D341Med (cell line): ENCODE data around the gene SIRT7.

Experiments used
- DNase-seq: peaks from one replicate; pipeline ENCODE4 v3.0.0; 2012; ENCODE audit warnings: low spot score

The SIRT7 gene, protein sequence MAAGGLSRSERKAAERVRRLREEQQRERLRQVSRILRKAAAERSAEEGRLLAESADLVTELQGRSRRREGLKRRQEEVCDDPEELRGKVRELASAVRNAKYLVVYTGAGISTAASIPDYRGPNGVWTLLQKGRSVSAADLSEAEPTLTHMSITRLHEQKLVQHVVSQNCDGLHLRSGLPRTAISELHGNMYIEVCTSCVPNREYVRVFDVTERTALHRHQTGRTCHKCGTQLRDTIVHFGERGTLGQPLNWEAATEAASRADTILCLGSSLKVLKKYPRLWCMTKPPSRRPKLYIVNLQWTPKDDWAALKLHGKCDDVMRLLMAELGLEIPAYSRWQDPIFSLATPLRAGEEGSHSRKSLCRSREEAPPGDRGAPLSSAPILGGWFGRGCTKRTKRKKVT

DNA sequence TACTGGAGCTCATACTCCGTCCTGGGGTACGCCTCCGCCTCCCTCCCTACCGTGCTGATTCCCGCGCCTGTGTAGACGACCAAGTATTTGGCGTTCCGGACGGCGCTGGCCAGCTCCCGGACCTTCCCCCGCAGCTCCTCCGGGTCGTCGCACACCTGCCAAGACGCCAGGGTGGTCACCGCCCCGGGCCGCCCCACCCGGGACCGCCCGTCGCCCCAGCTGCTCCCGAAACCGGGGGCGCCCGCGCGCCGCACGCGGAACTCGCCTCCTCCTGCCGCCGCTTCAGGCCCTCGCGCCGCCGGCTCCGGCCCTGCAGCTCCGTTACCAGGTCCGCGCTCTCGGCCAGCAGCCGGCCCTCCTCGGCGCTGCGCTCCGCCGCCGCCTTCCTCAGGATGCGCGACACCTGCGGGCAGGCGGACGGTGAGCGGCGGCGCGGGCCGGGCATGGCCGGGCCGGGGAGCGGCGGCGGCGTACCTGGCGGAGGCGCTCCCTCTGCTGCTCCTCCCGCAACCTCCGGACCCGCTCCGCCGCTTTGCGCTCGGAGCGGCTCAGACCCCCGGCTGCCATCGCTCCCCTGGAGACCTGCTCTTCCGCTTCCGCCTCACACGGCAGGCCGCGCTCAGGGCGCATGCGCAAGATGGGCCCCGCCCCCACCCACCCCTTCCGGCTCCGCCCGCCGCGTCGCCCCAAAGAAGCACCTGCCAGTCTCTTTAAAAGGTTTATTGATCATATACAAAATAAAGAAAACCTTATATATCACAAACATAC, at the start of gene SIRT7:
SIRT7 (minus strand) TSS at position 612 of the 768 bp plus-strand sequence; CDS start at position 567, 45 bp downstream.
- DNase-seq: peak; percentile 100

DNA sequence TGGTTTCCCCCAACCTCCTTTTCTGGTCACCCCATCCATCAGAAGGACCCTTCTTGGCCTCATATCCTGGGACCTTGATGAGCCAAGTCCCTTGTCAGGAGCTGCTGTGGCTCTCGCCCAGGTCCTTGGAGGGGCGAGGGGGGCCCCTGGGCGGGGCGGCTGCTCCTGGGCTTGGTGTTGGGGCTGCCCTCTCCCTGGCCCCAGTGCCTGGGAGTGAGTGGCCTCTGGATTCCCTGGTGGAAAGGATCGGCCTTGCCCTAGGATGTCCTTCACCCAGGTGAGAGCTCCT, 49.2 kb upstream of the SIRT7 start:
- no peak for DNase-seq

DNA sequence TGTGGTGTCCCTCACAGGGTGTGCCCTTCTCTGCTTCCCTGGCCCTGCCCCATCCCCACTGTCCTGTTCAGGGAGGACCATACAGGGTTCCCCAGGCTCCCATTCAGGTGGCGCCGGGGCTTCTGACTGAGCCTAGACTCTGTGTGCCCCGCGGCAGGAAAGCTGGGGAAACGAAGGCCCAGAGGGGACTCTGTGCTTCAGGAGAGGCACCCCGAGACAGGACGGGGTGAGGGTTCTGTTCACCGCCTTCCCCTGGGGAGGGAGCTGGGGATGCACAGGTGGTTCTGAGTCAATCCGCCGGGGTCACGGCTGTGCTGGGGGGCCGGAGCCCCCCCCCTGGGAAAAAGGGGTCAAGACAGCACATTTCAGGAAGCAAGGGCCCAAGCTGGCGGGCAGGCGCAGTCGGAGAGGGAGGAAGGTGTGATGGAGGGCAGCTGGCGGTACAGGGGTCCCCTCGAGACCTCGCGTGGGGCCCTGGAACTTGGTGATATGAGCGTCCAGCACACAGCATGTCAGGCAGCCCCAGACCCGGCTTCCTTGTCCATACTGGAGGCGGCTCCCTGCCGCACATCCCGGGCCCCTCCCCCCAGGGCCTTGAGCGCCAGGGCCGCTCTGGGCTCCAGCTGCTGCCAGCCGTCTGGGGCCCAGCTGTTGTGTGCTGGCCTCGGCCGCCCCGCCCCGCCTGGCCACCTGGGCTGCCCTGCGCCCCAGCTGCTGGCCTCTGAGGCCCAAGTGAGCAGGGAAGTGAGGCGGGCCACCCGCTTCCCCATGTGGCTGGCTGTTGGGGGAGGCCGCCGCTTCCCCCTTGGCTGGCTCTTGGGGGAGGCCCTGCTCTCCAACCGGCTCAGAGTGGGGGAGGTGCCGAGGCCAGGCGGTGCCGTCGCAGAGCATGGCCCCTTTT, 48.6 kb upstream of the SIRT7 start:
- no peak for DNase-seq

DNA sequence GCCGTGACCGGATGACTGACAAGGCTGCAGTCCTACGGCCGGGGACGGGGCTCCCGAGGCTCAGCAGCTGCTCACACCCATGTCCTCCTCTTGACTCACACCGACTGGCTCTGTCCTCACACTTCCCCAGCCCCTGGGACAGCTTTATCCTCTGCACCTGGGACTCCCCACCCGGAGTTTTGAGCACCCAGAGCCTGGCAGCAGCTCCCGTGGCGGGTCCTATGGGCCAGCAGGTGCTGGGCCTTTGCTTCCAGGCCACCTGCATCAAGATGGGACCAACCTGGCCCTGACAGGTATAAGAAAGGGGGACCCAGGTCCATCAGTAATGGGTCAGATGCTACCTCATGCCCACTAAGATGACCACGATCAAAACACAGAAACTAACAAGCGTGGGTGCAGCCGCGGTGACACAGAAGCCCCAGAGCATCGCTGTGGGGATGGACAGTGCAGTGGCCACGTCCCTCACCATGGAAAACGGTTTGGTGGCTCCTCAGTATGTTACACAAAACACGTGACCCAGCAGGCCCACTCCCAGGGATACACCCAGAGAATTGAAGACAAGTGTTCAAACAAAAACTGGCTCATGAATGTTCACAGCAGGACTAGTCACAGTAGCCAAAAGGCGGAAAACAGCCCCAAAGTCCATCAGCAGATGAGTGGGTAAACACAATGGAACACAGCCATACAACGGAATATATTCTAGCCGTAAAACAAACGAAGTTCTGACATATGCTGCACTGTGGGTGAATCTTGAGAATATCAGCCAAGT, 46.3 kb upstream of the SIRT7 start:
- DNase-seq: no peak

DNA sequence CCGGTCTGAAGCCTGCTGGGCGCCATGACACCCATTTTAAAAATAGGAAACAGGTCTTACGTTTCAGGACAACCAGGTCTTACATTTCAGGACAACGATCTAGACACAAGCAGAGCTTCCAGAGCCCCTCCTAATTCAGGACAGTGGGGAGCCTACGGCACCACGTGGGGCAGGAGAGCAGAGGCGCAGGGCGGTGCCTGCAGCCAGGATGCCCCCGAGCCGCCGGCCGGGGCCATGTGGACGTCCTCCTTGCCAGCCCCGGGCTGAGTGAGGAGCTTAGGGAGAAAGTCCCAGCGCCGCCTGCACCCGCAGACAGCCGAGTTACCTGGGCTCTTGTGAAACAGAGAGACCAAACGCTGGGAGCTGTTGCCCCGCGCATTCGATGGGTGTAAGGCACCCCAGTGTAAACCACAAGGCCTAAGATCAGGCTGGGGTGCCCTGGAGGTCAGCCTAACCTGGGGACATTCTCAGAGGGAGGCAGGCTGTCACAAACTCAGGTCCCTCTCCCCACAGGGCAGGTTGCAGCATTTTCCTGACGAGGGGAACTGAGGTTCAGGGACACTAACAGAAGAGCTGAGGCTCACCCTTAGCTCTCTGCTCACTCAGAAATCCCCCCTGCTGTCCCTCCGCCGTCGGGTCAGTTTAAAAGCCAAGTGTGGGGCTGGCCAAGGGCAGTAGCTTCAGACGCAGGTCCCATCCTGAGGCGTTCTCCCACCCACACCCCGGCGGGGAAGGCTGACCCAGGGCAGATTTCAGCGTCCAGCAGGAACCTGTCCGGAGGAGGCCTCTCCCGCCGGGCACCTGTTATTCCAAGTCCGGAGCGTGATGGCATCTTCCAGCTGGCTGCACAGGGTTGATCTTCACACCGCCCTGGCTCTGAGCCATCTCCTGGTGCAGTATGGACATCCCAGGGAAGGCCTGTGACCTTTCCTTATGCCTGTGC, 44.8 kb upstream of the SIRT7 start:
- DNase-seq: no peak

DNA sequence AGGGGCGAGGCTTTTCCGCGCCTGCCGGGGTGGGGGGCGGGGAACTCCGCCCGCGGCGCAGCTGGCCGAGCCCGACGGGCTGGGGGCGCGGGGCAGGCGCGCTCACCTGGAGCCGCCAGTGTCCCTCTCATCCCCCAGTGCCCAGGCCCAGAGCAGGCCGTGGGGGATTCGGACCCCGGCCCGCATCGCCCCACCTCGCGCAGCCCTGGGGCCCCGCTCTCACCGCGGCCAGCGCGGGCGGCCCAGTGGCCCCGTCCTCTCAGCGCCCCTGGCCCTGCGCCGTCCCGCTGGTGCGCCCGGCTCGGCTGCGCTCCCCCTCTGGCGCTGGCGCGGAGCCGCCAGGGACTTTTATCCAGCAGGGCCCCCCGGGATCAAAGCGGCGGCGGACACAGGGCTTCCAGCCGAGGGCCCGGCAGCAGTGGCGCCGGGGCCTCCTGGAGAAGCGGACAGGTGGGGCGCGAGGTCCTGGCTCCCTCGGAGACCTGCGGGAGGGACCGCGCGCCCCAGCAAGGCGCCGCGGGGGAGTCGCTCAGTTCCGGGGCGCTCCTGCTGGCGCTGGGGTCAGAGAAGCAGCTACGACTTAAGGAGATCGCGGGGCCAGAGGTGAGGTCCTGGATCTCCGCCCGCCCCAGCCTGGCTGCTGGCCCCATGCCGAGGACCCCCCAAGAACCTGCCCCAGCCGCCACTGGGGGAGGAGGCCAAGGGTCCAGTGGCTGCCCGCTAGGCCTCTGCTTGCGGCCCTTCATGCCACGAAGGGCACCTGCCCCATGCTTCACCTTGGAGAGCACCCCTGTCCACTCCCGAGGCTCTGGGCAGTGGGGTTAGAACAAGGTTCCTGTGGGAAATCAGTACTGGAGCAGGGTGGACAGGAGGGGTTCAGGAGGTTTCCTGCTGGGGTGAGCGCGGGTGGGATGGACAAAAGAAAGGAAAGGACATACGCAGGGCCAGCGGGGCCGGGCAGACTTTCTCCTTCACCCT, 43.8 kb upstream of the SIRT7 start:
- no peak for DNase-seq

DNA sequence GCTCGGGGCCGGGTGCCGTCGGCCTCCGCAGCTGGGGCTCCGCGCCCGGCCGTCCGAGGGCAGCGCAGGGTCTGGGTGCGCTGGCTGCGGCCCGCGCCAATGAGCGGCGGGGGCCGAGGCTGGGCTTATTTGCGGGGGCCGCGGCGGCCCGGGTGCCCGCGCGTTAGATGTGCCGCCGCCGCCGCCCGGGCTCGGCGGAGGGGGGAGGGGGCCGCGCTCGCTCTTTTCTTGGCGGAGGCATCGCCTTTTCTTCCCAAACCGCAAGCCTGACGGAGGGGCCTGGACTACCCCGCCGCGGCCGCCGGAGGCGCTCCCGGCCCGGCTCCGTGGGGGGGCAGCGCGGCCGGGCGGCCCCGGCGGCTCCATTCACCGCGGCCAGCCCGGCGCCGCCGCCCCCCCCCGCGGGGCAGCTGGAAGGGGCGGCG, 43.1 kb upstream of the SIRT7 start, which contains the start of gene NOTUM:
NOTUM (minus strand) TSS at position 101 of the 425 bp plus-strand sequence. CDS start 278 bp downstream, outside the sequence.
- DNase-seq: peak; percentile 90

DNA sequence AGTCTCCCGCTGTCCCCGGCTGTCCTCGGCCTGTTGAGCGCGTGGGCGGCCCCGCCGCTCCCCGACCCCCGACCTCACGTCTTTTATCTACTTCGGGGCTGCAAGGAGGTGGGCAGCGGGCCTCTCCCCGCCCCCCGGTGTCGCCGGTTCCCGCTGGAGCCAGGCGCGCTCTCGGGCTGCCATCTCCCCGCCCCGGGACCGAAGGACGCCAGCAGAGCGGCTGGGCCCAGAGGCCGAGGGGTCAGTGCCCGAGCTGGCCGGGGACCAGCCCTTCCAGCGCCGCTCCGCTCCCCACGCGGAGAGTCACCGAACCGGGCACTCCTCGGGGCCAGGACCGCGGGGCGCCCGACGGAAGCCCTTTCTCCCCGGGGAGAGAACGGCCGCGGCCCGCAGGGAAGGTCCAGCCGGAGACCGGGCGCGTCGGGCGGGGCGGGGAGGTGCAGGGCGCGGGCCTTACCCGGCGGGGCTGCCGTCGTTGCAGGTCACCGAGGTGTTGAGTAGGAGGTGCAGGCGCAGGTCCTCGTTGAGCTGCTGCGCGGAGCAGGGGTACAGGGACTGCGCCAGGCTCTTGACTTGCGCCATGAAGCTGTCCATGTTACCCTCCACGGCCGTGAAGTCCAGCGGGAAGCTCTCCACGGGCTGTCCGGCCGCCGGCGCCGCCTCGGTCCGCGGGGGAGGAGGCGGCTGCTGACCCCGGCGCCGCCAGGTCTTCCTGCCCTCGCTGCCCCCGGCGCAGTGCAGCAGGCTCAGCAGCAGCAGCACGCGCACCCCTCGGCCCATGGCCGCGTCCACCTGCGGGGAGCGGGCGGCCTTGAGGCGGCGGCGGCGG, 42.4 kb upstream of the SIRT7 start:
- peak; percentile 64 for DNase-seq

DNA sequence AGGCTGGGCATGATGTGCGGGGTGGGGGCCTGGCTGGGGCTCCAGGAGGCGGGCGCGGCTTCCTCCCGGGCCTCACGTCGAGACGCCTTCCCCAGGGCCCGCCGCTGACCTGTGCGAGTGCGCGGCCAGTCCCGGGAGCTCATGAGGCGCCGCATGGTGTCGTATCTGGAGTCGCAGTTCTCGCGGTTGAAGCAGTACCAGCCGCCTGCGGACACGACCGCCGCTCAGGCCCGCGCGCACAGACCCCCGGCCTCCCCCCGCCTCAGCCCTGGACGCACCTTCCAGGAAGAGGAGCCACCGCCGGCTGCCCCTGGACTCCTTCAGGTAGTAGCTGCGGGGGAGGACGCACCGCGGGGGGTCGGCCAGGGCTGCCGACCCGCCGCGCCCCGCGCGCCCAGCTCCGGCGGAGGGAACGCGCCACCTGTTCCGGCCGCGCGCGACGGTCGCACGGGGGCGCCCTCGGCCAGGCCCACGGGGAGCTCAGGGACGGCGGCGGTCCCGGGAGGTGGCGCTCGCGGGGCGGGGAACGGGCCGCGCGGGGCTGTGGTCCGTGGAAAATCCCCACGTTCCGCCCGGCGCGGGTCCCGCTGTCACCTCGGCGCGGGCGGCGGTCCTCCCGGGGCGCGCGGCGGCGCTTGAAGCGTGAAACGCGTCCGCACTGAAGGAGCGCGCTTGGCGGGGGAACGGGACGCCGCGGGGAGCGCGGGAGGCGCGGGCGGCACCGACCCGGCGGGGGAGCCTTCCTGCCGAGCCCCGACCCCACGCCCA, 41.6 kb upstream of the SIRT7 start:
- DNase-seq: peak; percentile 97

DNA sequence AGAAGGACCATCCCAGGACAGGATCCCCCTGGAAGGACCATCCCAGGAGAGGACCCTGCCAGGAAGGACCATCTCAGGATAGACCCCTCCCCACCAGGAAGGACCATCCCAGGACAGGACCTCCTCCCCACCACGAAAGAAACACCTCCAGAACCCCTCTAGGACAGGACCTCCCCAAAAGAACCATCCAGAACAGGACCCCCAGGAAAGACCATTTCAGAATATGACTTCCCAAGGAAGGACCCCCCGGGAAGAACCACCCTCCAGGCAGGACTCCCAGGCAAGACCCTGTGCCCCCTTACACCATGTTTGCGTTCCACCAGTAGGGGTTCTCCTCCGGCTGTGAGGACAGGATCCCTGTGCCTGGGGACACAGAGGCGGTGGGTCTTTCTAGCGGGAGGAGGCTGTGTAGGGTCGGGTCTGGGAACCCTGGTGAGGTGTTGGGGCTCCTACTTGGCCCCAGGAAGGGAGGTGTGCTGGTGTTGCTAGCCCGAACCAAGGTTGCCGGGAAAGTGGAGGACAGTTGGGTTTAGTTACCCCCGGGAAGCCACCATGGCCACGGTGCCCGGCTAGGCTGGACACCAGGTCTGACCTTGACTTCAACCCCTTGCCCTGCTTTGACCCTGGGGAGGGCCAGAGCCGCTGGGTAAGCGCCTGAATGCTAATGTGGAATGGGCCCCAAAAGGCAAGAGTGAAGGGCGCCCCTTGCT, 40.8 kb upstream of the SIRT7 start:
- DNase-seq: peak; percentile 53

DNA sequence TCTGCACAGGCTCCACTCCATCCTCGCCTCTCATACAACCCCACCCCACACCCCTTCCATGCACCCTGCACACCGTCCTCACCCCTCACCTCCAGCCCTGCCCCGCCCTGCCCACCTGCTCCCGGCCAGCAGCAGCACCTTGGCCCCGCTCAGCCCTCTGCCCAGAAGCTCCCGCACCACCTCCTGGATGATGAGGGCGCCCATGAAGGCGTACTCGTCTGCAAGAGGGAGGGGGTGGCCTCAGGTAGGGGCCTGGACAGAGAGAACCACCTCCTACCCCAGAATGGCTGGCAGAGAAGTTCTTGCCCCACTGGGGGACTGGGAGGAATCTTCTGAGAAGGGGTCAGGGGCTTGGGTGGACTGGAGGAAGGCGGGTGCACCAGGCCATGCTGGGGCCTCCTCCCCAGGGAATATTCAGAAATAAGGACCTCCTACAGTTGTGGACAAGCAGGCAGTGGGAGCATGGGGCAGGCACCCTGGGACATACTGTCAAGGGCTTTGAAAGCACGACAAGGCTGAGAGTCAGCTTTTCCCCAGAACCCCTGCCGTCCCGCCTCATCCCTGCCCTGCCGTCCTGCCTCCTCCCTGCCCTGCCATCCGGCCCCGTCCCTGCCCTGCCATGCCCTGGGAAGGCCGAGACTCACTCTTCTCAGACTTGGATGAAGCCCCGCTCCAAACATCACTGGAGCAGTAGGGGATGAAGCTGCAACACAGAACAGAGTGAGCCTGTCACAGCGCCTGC, 39.9 kb upstream of the SIRT7 start:
- no peak for DNase-seq

DNA sequence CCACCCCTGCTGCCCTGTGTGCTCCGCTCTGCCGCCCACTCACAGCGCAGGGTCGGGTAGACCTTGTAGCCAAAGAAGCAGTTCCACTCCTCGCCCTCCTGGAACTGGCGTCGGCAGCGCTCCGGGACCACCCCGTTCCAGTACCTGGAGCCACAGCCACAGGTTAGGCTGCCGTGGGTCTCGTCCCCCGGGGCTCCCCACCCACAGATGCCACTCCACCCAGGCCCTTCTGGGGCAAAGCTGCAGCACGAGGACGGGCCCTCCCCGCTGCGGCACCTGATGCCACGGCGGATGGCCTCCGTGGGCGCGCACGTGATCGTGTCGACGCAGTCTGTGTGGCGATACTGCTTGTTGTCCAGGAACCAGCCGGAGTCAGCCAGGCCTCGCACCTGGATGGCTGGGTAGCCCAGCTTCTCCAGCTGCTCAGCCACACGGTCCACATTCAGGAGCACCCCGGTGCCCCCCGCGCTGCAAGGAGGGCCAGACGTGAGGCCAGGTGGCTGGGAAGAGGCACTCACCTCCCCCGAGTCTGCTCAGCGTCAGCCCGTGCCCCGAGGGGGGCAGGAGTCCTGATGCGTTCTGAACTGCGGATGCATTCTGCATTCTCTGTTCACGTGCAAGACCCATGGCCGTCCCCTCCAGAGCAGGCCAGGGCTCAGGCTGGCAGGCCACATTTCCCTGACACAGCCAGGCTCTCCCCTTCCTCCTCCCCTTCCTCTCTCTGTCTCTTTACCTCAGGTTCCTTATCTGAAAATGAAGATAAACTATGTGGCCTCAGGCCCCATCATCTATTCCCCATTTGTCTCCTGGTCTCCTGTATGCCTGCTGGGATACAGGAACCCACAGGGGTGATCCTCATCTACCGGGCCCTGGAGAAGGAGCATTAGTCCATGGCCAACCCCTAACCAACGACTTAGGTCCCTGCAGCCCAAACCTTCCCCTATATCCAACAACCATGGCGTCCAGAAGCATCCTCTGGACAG, 38.9 kb upstream of the SIRT7 start:
- no peak for DNase-seq

DNA sequence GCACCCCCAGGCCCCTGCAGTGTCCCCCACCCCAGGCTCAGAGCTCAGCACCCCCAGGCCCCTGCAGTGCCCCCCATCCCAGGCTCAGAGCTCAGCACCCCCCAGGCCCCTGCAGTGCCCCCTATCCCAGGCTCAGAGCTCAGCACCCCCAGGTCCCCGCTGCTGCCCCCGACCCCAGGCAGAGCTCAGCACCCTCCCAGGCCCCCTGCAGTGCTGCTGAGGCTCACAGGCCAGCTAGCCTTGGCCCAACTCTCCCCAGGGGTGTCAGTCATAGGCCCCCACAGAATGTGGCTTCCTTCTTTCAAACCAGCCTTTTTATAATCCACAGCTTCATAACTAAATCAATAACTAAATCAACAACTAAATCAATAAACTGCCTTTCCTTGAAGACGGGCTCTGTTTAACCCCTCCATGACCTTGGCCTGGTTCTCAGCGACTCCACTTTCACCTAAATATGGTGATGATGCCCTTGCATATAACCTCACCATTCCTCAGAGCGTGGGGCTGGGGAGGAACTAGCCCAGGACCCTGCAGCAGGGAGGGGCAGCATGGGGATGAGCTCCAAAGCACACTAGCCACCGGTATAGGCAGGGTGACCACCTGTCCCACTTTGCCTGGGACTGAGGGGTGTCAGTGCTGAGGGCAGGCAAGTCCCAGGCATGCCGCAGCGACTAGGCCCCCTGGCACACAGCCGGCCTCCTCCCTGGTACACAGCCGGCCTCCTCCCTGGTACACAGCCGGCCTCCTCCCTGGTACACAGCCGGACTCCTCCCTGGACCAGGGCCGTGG, 38.0 kb upstream of the SIRT7 start:
- no peak for DNase-seq

DNA sequence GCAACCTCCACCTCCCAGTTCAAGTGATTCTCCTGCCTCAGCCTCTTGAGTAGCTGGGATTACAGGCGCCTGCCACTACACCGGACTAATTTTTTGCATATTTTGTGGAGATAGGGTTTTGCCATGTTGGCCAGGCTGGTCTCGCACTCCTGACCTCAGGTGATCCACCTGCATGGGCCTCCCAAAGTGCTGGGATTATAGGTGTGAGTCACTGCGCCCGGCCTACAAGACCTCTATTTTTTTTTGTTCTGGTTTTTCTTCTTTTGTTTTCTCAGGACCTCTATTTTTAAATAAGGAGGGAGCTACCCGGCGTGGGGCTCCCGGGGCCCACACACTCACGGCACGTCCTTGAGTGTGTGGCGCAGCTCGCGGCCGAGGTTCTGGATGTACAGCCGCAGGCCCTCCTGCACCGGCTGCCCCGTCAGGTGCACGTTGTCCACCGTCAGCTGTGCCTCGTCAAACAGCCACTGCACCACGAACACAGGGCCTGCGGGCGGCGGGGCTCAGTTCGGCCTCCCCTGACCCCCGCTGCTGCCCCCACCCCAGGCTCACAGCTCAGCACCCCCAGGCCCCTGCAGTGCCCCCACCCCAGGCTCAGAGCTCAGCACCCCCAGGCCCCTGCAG, 37.2 kb upstream of the SIRT7 start:
- DNase-seq: no peak
